Omental fat pad (tissue), 4 donors: ENCODE results near the gene CDKL4. TPM values are rescaled to one million over a fixed set of nuclear protein-coding genes. Genes with fewer than 3 reads are reported as not detected.

Experiments used
- ATAC-seq: fragments of 150-250 bp; one replicate; pipeline ENCODE4 v1.9.1; 2016; ENCODE audit warnings: mild to moderate bottlenecking, moderate library complexity; ENCODE audit not compliant: low FRiP score
- DNase-seq: peaks from one replicate; pipeline ENCODE4 v3.0.0-alpha.2; 2019; ENCODE audit warnings: low spot score
- small RNA-seq: library from RNA; depleted of rRNA; stranded (forward); fragments of <200 nt; gene quantifications from one replicate; pipeline ENCODE3, GENCODE V24; 2016
- total RNA-seq, 4 donors: library from RNA; depleted of rRNA; stranded (reverse); fragments of >200 nt; gene quantifications; one replicate each; pipeline ENCODE4 v1.1.0, GENCODE V29; 2016
- TF ChIP-seq, protein P1 (sequence below), 3 donors: fragments of 450-650 bp; IDR thresholded peaks; one replicate each; pipeline ENCODE4 v1.5.1; 2016 to 2017; ENCODE audit warnings: antibody characterized with exemption in 3 of 3, mild to moderate bottlenecking in 3 of 3, moderate library complexity in 2 of 3

The CDKL4 gene
- total RNA-seq, 4 donors from 2014 or later = 0.65 to 0.72 TPM; not detected in 2

- DNase-seq (no peak), ATAC-seq (no peak)
- TF ChIP-seq, protein P1, sequence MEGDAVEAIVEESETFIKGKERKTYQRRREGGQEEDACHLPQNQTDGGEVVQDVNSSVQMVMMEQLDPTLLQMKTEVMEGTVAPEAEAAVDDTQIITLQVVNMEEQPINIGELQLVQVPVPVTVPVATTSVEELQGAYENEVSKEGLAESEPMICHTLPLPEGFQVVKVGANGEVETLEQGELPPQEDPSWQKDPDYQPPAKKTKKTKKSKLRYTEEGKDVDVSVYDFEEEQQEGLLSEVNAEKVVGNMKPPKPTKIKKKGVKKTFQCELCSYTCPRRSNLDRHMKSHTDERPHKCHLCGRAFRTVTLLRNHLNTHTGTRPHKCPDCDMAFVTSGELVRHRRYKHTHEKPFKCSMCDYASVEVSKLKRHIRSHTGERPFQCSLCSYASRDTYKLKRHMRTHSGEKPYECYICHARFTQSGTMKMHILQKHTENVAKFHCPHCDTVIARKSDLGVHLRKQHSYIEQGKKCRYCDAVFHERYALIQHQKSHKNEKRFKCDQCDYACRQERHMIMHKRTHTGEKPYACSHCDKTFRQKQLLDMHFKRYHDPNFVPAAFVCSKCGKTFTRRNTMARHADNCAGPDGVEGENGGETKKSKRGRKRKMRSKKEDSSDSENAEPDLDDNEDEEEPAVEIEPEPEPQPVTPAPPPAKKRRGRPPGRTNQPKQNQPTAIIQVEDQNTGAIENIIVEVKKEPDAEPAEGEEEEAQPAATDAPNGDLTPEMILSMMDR (IDR thresholded peaks at IDR 0.05) = no peak
Observed at GRCh38 chr2:39136799-39137198, 107.0 kb downstream of the CDKL4 start.

- ATAC-seq (no peak), DNase-seq (no peak)
- TF ChIP-seq, protein P1 (IDR thresholded peaks at IDR 0.05) = no peak
Observed at GRCh38 chr2:39135690-39136259, 108.0 kb downstream of the CDKL4 start.

DNA sequence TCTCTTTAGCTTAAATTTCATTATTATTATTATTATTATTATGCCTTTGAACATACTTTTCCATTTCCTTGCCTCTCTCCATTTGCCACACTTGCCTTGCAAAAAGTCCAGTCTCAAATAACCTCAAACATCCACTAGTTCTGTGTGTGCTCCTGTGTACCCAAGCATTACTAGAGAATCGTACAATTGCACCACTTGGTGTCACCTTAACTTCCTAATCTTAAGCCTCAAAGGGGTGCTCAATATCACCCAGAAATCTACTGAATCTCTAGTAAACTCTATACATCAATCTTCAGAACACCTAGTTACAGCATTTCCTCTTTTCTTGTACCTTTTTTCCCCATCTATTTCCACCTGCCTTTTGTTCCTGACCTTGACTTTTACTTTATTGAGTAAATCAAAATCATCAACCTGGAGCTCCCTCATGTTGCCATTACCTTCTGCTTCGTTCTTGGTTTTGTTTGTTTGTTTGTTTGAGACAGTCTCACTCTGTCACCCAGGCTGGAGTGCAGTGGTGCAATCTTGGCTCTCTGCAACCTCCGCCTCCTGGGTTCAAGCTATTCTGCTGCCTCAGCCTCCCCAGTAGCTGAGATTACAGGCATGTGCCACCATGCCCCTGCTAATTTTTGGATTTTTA, 110.4 kb downstream of the CDKL4 start:
- TF ChIP-seq, protein P1 (IDR thresholded peaks at IDR 0.05) = no peak
- ATAC-seq (no peak), DNase-seq (no peak)

DNA sequence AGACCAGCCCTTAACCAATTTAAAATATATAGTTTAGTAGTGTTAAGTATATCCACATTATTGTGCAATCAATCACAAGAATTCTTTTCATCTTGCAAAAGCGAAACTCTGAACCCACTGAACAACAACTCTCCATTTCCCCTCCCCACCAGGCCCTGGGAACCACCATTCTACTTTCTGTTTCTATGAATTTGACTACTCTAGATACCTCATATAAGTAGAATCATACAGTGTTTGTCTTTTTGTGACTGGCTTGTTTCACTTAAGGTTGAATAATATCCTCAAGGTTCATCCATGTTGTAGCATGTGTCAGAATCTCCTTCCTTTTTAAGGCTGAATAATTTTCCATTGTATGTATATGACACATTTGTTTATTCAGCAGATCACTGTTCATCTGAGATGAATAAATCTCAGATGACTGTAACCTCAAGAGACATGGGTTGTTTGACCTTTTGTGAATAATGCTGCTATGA, 114.8 kb downstream of the CDKL4 start:
- no peak for DNase-seq
- ATAC-seq = no peak
- TF ChIP-seq, protein P1 (IDR thresholded peaks at IDR 0.05) = no peak

DNA sequence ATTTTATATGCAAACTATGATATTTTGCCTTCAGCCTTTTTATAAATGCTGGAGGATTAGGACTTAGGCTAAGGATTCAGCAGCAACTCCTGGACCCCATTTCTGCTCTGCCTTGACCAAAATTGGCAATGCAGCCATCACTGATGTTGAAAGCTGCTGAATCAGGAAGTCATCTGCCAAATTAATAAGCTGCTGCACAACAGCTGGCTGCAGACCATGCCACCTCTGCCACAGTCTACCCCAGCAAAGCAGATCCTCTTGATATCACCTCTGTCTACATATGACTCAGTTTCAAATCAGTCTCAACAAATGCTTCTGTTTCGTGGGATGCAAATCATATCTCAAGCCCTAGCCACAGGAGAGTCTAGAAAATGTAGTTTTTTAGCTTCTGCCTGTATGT, 115.8 kb downstream of the CDKL4 start:
- no peak for DNase-seq
- TF ChIP-seq, protein P1 (IDR thresholded peaks at IDR 0.05) = no peak
- no peak for ATAC-seq

Small RNAs within 50 kb of the gene (small RNA-seq; reads per million reads assigned to genes)
- gene RF00019 = not detected
- gene RF00272 = not detected

Other genes with a start within 250 kb of the CDKL4 start
- 10 to 100 TPM; 23.1 to 70.8 (median 31.6) TPM for gene SOS1, start 122.9 kb downstream of the CDKL4 start, total RNA-seq
- gene MAP4K3, start 193.3 kb upstream of the CDKL4 start, total RNA-seq = 10 to 100 TPM; 45.9 to 93.7 (median 66.1) TPM